HCT116 (cell line): ENCODE results near the gene MAP2K5. TPM values are rescaled to one million over a fixed set of nuclear protein-coding genes. Genes with fewer than 3 reads are reported as not detected.

Source experiments
- ATAC-seq: fragments of 200-7000 bp; cut with Tn5 transposase; 2 replicates; pipeline ENCODE4 v1.9.1; 2020; ENCODE audit warnings: mild to moderate bottlenecking, moderate library complexity
- BruUV-seq: library from RNA; stranded (reverse); fragments of 400-500 nt; replicated peaks from 2 replicates; lab custom pipeline; 2021; lab: Mats Ljungman, UMichigan
- CTCF ChIA-PET: fragments of 300-600 bp; sonication (Branson Sonifier 250); formaldehyde crosslinking; loops from one replicate; lab custom pipeline; 2021; ENCODE audit warnings: antibody characterized with exemption; lab: Charles Lee
- POLR2A ChIA-PET: fragments of 300-600, 350-600 bp; sonication (Branson Sonifier 250); formaldehyde crosslinking; loops from one replicate; lab custom pipeline; 2021; ENCODE audit warnings: antibody characterized with exemption; lab: Charles Lee
- RAD21 ChIA-PET, 2 experiments: fragments of 300-600 bp; sonication (Branson Sonifier 250); formaldehyde crosslinking; loops; one replicate each; lab custom pipeline; 2023; ENCODE audit warnings: low total read pairs in 2 of 2; ENCODE audit not compliant: uncharacterized antibody in 2 of 2, unreplicated experiment in 2 of 2, low non-redundant PET in 1 of 2; lab: Charles Lee
- DNase-seq: peaks from one replicate; pipeline ENCODE4 v3.0.0-alpha.2; 2010; ENCODE audit warnings: low read depth, low spot score
- H2AFZ ChIP-seq: fragments of 200-600 bp; shearing (Covaris generic), sonication (generic); 2 replicates; pipeline ENCODE4 v1.6.1; 2017; ENCODE audit warnings: low read depth, mixed run types, mixed read lengths, antibody characterized with exemption, low read length; ENCODE audit not compliant: poor library complexity, severe bottlenecking
- H3K27ac ChIP-seq: 2 replicates; pipeline ENCODE4 v1.5.1; 2012; ENCODE audit warnings: low read depth, low read length
- H3K27me3 ChIP-seq: fragments of 200-600 bp; sonication (generic); 2 replicates; pipeline ENCODE4 v1.6.1; 2016; ENCODE audit warnings: mixed run types, low read length, mixed read lengths; ENCODE audit not compliant: insufficient read depth
- H3K36me3 ChIP-seq, 2 experiments: fragments of 200-500 bp in 1 of 2; fragments of 200-600 bp in 1 of 2; sonication (Bioruptor generic) in 1 of 2; sonication (generic) in 1 of 2; 2 replicates each; pipeline versions ENCODE4 v1.5.1 to v1.6.1; 2014 to 2016; ENCODE audit warnings: low read length in 2 of 2, inconsistent platforms in 1 of 2, mixed read lengths in 1 of 2, mixed run types in 1 of 2; ENCODE audit not compliant: insufficient read depth in 2 of 2, control insufficient read depth in 1 of 2
- H3K4me1 ChIP-seq, 2 experiments: fragments of 200-600 bp in 1 of 2; sonication (generic) in 1 of 2; 2 replicates each; pipeline versions ENCODE4 v1.5.1 to v1.6.1; 2012 to 2017; ENCODE audit warnings: low read length in 2 of 2, inconsistent platforms in 1 of 2, mild to moderate bottlenecking in 1 of 2, mixed read lengths in 1 of 2, mixed run types in 1 of 2, moderate library complexity in 1 of 2; ENCODE audit not compliant: insufficient read depth in 2 of 2, control insufficient read depth in 1 of 2
- H3K4me2 ChIP-seq: fragments of 200-600 bp; sonication (generic); 2 replicates; pipeline ENCODE4 v1.6.1; 2017; ENCODE audit warnings: mixed run types, low read length, mixed read lengths
- H3K4me3 ChIP-seq, 2 experiments: fragments of 200-600 bp in 1 of 2; sonication (generic) in 1 of 2; replicated peaks in 1 of 2; 2 replicates each; pipeline ENCODE4 v1.5.1; 2011 to 2016; ENCODE audit warnings: low read length in 2 of 2, control low read depth in 1 of 2, low read depth in 1 of 2, mild to moderate bottlenecking in 1 of 2, mixed read lengths in 1 of 2, mixed run types in 1 of 2
- H3K79me2 ChIP-seq: fragments of 200-600 bp; sonication (generic); 2 replicates; pipeline ENCODE4 v1.6.1; 2017; ENCODE audit warnings: mild to moderate bottlenecking, mixed run types, low read length, moderate library complexity, mixed read lengths; ENCODE audit not compliant: insufficient read depth
- H3K9ac ChIP-seq: fragments of 200-600 bp; sonication (generic); 2 replicates; pipeline ENCODE4 v1.6.1; 2016; ENCODE audit warnings: low read length, mixed read lengths
- H3K9me2 ChIP-seq: fragments of 200-600 bp; sonication (generic), shearing (Covaris generic); 2 replicates; pipeline ENCODE4 v1.6.1; 2017; ENCODE audit warnings: mixed run types, mild to moderate bottlenecking, moderate library complexity; ENCODE audit not compliant: insufficient read depth
- H3K9me3 ChIP-seq, 2 experiments: fragments of 200-500 bp in 1 of 2; fragments of 200-600 bp in 1 of 2; sonication (Bioruptor generic) in 1 of 2; sonication (generic) in 1 of 2; 2 replicates each; pipeline ENCODE4 v1.6.1; 2014 to 2017; ENCODE audit warnings: low read length in 2 of 2, mixed read lengths in 2 of 2, inconsistent platforms in 1 of 2, low read depth in 1 of 2, mild to moderate bottlenecking in 1 of 2, mixed run types in 1 of 2, moderate library complexity in 1 of 2; ENCODE audit not compliant: control insufficient read depth in 1 of 2, insufficient read depth in 1 of 2
- H4K20me1 ChIP-seq: fragments of 200-600 bp; sonication (generic), shearing (Covaris generic); 2 replicates; pipeline ENCODE4 v1.6.1; 2017; ENCODE audit warnings: mixed run types, mild to moderate bottlenecking, moderate library complexity; ENCODE audit not compliant: insufficient read depth
- CBX3 ChIP-seq: IDR thresholded peaks from 2 replicates; pipeline ENCODE4 v1.6.1; 2012; ENCODE audit warnings: low read depth
- CEBPB ChIP-seq: IDR thresholded peaks from 2 replicates; pipeline ENCODE4 v1.6.1; 2012; ENCODE audit warnings: low read depth
- CTCF ChIP-seq, 3 experiments: fragments of 200-600 bp in 1 of 3; sonication (generic) in 1 of 3; IDR thresholded peaks in 2 of 3; conservative IDR thresholded peaks in 1 of 3; 2 replicates each; pipeline ENCODE4 v1.5.1; 2012 to 2017; ENCODE audit warnings: low read depth in 2 of 3, low read length in 2 of 3, antibody characterized with exemption in 1 of 3, borderline replicate concordance in 1 of 3, control low read depth in 1 of 3, mild to moderate bottlenecking in 1 of 3, mixed read lengths in 1 of 3, mixed run types in 1 of 3, moderate library complexity in 1 of 3; ENCODE audit not compliant: insufficient read depth in 1 of 3
- EGR1 ChIP-seq: IDR thresholded peaks from 2 replicates; pipeline ENCODE4 v1.6.1; 2012; ENCODE audit warnings: low read depth
- ELF1 ChIP-seq: IDR thresholded peaks from 2 replicates; pipeline ENCODE4 v1.6.1; 2012; ENCODE audit warnings: low read depth, borderline replicate concordance
- EZH2 ChIP-seq: fragments of 200-600 bp; sonication (generic); IDR thresholded peaks from 2 replicates; pipeline ENCODE4 v1.6.1; 2017; ENCODE audit warnings: antibody characterized with exemption, mixed run types
- JUND ChIP-seq: IDR thresholded peaks from 2 replicates; pipeline ENCODE4 v1.6.1; 2012
- MAX ChIP-seq: IDR thresholded peaks from 2 replicates; pipeline ENCODE4 v1.6.1; 2012
- POLR2A ChIP-seq: IDR thresholded peaks from 2 replicates; pipeline ENCODE4 v1.7.0; 2011; ENCODE audit warnings: borderline replicate concordance; ENCODE audit not compliant: insufficient read depth, insufficient read length; ENCODE audit errors: extremely low read depth
- POLR2AphosphoS5 ChIP-seq: IDR thresholded peaks from 2 replicates; pipeline ENCODE4 v1.6.1; 2011; ENCODE audit warnings: mild to moderate bottlenecking, low read depth, low read length, moderate library complexity
- RAD21 ChIP-seq: IDR thresholded peaks from 2 replicates; pipeline ENCODE4 v1.6.1; 2012; ENCODE audit warnings: low read depth, mild to moderate bottlenecking
- SIN3A ChIP-seq: IDR thresholded peaks from 2 replicates; pipeline ENCODE4 v1.6.1; 2012; ENCODE audit warnings: low read depth
- SP1 ChIP-seq: IDR thresholded peaks from 2 replicates; pipeline ENCODE4 v1.6.1; 2012; ENCODE audit warnings: low read depth
- TCF7L2 ChIP-seq: IDR thresholded peaks from 2 replicates; pipeline ENCODE4 v1.7.0; 2011; ENCODE audit warnings: borderline replicate concordance, inconsistent platforms; ENCODE audit not compliant: insufficient read depth, insufficient read length; ENCODE audit errors: extremely low read depth
- YY1 ChIP-seq: IDR thresholded peaks from 2 replicates; pipeline ENCODE4 v1.6.1; 2011; ENCODE audit warnings: low read length, low read depth, moderate library complexity, mild to moderate bottlenecking; ENCODE audit not compliant: insufficient replicate concordance; ENCODE audit errors: extremely low read depth
- ZFX ChIP-seq: fragments of 450-650 bp; IDR thresholded peaks from 2 replicates; pipeline ENCODE4 v1.6.1; 2017
- intact Hi-C: fragments of 100-400 bp; cut with micrococcal nuclease; formaldehyde crosslinking; loops from 2 replicates; pipeline ENCODE4 v1.10.0; 2022
- total RNA-seq: library from RNA; stranded (reverse); gene quantifications from one replicate; pipeline ENCODE4 v1.2.1, GENCODE V29; 2021; ENCODE audit not compliant: unreplicated experiment
- TF ChIP-seq, protein P1 (sequence below): IDR thresholded peaks from 2 replicates; pipeline ENCODE4 v1.6.1; 2012; ENCODE audit warnings: low read depth
- TF ChIP-seq, protein P2 (sequence below): IDR thresholded peaks from 2 replicates; pipeline ENCODE4 v1.6.1; 2012
- TF ChIP-seq, protein P3 (sequence below): IDR thresholded peaks from 2 replicates; pipeline ENCODE4 v1.6.1; 2011; ENCODE audit warnings: mild to moderate bottlenecking, low read length, moderate library complexity; ENCODE audit not compliant: insufficient replicate concordance; ENCODE audit errors: extremely low read depth

Gene MAP2K5
- total RNA-seq, 1 experiment from 2014 or later, result 15.6 TPM

- H3K9ac ChIP-seq, result no peak overlapping the region
- no peaks in the 10 kb centered on the region for H3K9me3 ChIP-seq
- no peaks in the 10 kb centered on the region for H3K27me3 ChIP-seq
- H3K4me2 ChIP-seq, result no peak overlapping the region
- no peaks in the 10 kb centered on the region for H4K20me1 ChIP-seq
- RAD21 ChIA-PET, result no interaction called here
- intact Hi-C loops, result no loop called here
- BruUV-seq, result no TSS peak
- H3K36me3 ChIP-seq, result no peaks in the 10 kb centered on the region
- POLR2A ChIA-PET, result no interaction called here
- H3K27ac ChIP-seq, result no peak overlapping the region
- DNase-seq (no peak), ATAC-seq (no peak)
- no peak overlapping the region for H3K4me3 ChIP-seq
- no peaks in the 10 kb centered on the region for H3K4me1 ChIP-seq
- no peaks in the 10 kb centered on the region for H3K79me2 ChIP-seq
- H2AFZ ChIP-seq, result no peak overlapping the region
- CTCF ChIA-PET, result no interaction called here
- TF ChIP-seq EZH2, result no peak
- no peak for TF ChIP-seq EGR1
- TF ChIP-seq YY1, result no peak
- TF ChIP-seq POLR2AphosphoS5, result no peak
- no peak for TF ChIP-seq MAX
- no peak for TF ChIP-seq CBX3
- no peak for TF ChIP-seq POLR2A
- TF ChIP-seq, protein P1, sequence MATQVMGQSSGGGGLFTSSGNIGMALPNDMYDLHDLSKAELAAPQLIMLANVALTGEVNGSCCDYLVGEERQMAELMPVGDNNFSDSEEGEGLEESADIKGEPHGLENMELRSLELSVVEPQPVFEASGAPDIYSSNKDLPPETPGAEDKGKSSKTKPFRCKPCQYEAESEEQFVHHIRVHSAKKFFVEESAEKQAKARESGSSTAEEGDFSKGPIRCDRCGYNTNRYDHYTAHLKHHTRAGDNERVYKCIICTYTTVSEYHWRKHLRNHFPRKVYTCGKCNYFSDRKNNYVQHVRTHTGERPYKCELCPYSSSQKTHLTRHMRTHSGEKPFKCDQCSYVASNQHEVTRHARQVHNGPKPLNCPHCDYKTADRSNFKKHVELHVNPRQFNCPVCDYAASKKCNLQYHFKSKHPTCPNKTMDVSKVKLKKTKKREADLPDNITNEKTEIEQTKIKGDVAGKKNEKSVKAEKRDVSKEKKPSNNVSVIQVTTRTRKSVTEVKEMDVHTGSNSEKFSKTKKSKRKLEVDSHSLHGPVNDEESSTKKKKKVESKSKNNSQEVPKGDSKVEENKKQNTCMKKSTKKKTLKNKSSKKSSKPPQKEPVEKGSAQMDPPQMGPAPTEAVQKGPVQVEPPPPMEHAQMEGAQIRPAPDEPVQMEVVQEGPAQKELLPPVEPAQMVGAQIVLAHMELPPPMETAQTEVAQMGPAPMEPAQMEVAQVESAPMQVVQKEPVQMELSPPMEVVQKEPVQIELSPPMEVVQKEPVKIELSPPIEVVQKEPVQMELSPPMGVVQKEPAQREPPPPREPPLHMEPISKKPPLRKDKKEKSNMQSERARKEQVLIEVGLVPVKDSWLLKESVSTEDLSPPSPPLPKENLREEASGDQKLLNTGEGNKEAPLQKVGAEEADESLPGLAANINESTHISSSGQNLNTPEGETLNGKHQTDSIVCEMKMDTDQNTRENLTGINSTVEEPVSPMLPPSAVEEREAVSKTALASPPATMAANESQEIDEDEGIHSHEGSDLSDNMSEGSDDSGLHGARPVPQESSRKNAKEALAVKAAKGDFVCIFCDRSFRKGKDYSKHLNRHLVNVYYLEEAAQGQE, result no peak
- TF ChIP-seq, protein P2, sequence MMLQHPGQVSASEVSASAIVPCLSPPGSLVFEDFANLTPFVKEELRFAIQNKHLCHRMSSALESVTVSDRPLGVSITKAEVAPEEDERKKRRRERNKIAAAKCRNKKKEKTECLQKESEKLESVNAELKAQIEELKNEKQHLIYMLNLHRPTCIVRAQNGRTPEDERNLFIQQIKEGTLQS, result no peak
- no peak for TF ChIP-seq SP1
- TF ChIP-seq ELF1, result no peak
- no peak for TF ChIP-seq SIN3A
- no peak for TF ChIP-seq JUND
- TF ChIP-seq CEBPB, result no peak
- TF ChIP-seq CTCF (IDR thresholded peaks at IDR 0.05 in 2 of 3, conservative IDR thresholded peaks at IDR 0.05 in 1 of 3; ENCODE audit: borderline replicate concordance in 1 of 3, insufficient read depth in 1 of 3, low read depth in 2 of 3, low read length in 2 of 3), result no peak
- no peak for TF ChIP-seq RAD21
- TF ChIP-seq, protein P3, sequence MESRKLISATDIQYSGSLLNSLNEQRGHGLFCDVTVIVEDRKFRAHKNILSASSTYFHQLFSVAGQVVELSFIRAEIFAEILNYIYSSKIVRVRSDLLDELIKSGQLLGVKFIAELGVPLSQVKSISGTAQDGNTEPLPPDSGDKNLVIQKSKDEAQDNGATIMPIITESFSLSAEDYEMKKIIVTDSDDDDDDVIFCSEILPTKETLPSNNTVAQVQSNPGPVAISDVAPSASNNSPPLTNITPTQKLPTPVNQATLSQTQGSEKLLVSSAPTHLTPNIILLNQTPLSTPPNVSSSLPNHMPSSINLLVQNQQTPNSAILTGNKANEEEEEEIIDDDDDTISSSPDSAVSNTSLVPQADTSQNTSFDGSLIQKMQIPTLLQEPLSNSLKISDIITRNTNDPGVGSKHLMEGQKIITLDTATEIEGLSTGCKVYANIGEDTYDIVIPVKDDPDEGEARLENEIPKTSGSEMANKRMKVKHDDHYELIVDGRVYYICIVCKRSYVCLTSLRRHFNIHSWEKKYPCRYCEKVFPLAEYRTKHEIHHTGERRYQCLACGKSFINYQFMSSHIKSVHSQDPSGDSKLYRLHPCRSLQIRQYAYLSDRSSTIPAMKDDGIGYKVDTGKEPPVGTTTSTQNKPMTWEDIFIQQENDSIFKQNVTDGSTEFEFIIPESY, result no peak
- TF ChIP-seq ZFX, result no peak
- no peak for TF ChIP-seq TCF7L2
- H3K9me2 ChIP-seq, result no peaks in the 10 kb centered on the region
These were observed 260.8 kb downstream of the MAP2K5 start for GRCh38 chr15:67803299-67803698.
